ENCODE data around the gene KCNIP4. TPM values are rescaled to one million over a fixed set of nuclear protein-coding genes. Genes with fewer than 3 reads are reported as not detected.

Gene KCNIP4
- total and polyA plus RNA-seq, 2 of the 8 experiments (the other 6 are each of a cell fraction or from before 2014, with no cell fraction given): 0.06 TPM; not detected in 1

- TF ChIP-seq NANOG (IDR thresholded peaks at IDR 0.05; ENCODE audit: insufficient read depth, low read depth, low read length, poor library complexity, severe bottlenecking) (no peak), KDM4A (IDR thresholded peaks at IDR 0.05; ENCODE audit: low read depth, low read length, severe bottlenecking) (no peak)
Measured at GRCh38 chr4:20860878-20861277, 1087.7 kb downstream of the KCNIP4 start.

More at GRCh38 chr4:20860878-20861277, 1087.7 kb downstream of the KCNIP4 start:
- no peaks in the 10 kb centered on the region for H3K4me1 ChIP-seq (replicated peaks in 1 of 4; ENCODE audit: control insufficient read depth in 3 of 4, insufficient read depth in 4 of 4, low read length in 3 of 4)
- H3K4ac ChIP-seq (replicated peaks; ENCODE audit: insufficient read length, low read depth, low read length): no peak overlapping the region
- ChIA-PET CTCF (ENCODE audit: partially characterized antibody) (interaction anchor here (1.1 to 2.1 kb wide), 4 partner anchors 12 to 88 kb away, joined by 3 to 7 read pairs (median 4); no protein-coding TSS in a partner anchor), POLR2A (ENCODE audit: partially characterized antibody) (no interaction called here)
- H2BK15ac ChIP-seq (ENCODE audit: low read length): no peak overlapping the region
- no peak overlapping the region for H2AK5ac ChIP-seq (ENCODE audit: low read depth, low read length)
- no peak overlapping the region for H2BK120ac ChIP-seq (replicated peaks; ENCODE audit: low read depth, low read length)
- no peak overlapping the region for H3K56ac ChIP-seq (replicated peaks; ENCODE audit: insufficient read length, low read depth, low read length)
- no peak overlapping the region for H2AFZ ChIP-seq (ENCODE audit: low read length)
- H3K9ac ChIP-seq (replicated peaks in 1 of 4; ENCODE audit: extremely low read depth in 1 of 4, low read depth in 3 of 4, low read length in 3 of 4): no peak overlapping the region
- H3K4me2 ChIP-seq (ENCODE audit: insufficient read depth in 1 of 2, low read depth in 2 of 2, low read length in 2 of 2): no peak overlapping the region
- no peaks in the 10 kb centered on the region for H3K79me1 ChIP-seq (ENCODE audit: low read depth, low read length)
- no peak overlapping the region for H3K18ac ChIP-seq (ENCODE audit: extremely low read depth, low read length)
- H2BK20ac ChIP-seq (ENCODE audit: low read length): no peak overlapping the region
- H3K14ac ChIP-seq (ENCODE audit: insufficient read length): no peak overlapping the region
- H4K20me1 ChIP-seq (replicated peaks in 1 of 2; ENCODE audit: control insufficient read depth in 1 of 2, insufficient read depth in 2 of 2, low read length in 2 of 2): no peaks in the 10 kb centered on the region
- H3K4me3 ChIP-seq (ENCODE audit: extremely low read depth in 1 of 4, insufficient read depth in 2 of 4, low read depth in 3 of 4, low read length in 4 of 4): no peak overlapping the region
- no peak overlapping the region for H4K5ac ChIP-seq (ENCODE audit: insufficient read length, low read depth, low read length)
- no peaks in the 10 kb centered on the region for H3K36me3 ChIP-seq (ENCODE audit: control insufficient read depth in 2 of 4, insufficient read depth in 4 of 4, low read length in 3 of 4)
- H3K27ac ChIP-seq (ENCODE audit: low read depth, low read length): no peak overlapping the region
- DNase-seq (ENCODE audit: low read depth in 1 of 2, low spot score in 2 of 2): no peak
- no peak overlapping the region for H3K23ac ChIP-seq (ENCODE audit: insufficient read length)
- no peaks in the 10 kb centered on the region for H3K27me3 ChIP-seq (replicated peaks in 1 of 4; ENCODE audit: control insufficient read depth in 3 of 4, extremely low read depth in 1 of 4, insufficient read depth in 3 of 4, low read length in 3 of 4)
- H3K79me2 ChIP-seq (ENCODE audit: control insufficient read depth in 1 of 2, insufficient read depth in 2 of 2, low read length in 2 of 2): no peaks in the 10 kb centered on the region
- FAIRE-seq: no peak
- no peak overlapping the region for H2BK5ac ChIP-seq (ENCODE audit: low read depth, low read length)
- H4K91ac ChIP-seq (replicated peaks; ENCODE audit: insufficient read length, low read length): no peak overlapping the region
- H4K8ac ChIP-seq (ENCODE audit: extremely low read depth, insufficient read depth, low read length): no peak overlapping the region
- no peak overlapping the region for H2BK12ac ChIP-seq (ENCODE audit: low read depth, low read length)
- 90% methylated on average over 3 of the region's 3 CpGs; no CpG with 5 or more reads in 1 of the 2 experiments for WGBS, 2 experiments (ENCODE audit: extremely low coverage in 1 of 2, insufficient coverage in 1 of 2, insufficient read length in 1 of 2, insufficient replicate concordance in 2 of 2, low coverage in 1 of 2, low lambda C conversion rate in 2 of 2, missing lambda C conversion rate in 1 of 2)
- no peaks in the 10 kb centered on the region for H3K9me3 ChIP-seq (ENCODE audit: insufficient read depth in 2 of 2, low read depth in 1 of 2, low read length in 1 of 2)
- H3K23me2 ChIP-seq (ENCODE audit: low read depth, low read length): no peaks in the 10 kb centered on the region

All from H1 (cell line).